Natural killer cell (primary cell): Measurements from ENCODE around the gene CEP131. TPM values are rescaled to one million over a fixed set of nuclear protein-coding genes. Genes with fewer than 3 reads are reported as not detected.

ENCODE experiments used
- ATAC-seq, 3 donors: fragments of 150-1000 bp in 2 of 3; fragments of 200-7000 bp in 1 of 3; cut with Tn5 transposase; 1 replicate in 1 of 3; 2 replicates in 2 of 3; pipeline ENCODE4 v1.10.0; 2021; ENCODE audit warnings: mild to moderate bottlenecking in 2 of 3, moderate library complexity in 2 of 3
- DNase-seq, 2 donors: peaks; one replicate each; pipeline versions ENCODE4 v3.0.0 to v3.0.0-alpha.2; 2013 to 2021; ENCODE audit warnings: mixed read lengths in 1 of 2
- H3K27ac ChIP-seq: one replicate; pipeline ENCODE4 v1.5.1; 2013; ENCODE audit warnings: mild to moderate bottlenecking, low read length
- H3K27me3 ChIP-seq: one replicate; pipeline ENCODE4 v1.6.1; 2013; ENCODE audit warnings: low read length; ENCODE audit not compliant: control insufficient read depth, insufficient read depth
- H3K36me3 ChIP-seq: one replicate; pipeline ENCODE4 v1.6.1; 2013; ENCODE audit warnings: low read length; ENCODE audit not compliant: control insufficient read depth, insufficient read depth
- H3K4me1 ChIP-seq: one replicate; pipeline ENCODE4 v1.6.1; 2013; ENCODE audit warnings: low read length; ENCODE audit not compliant: control insufficient read depth, insufficient read depth
- H3K4me3 ChIP-seq: one replicate; pipeline ENCODE4 v1.5.1; 2013; ENCODE audit warnings: low read length
- H3K9me3 ChIP-seq: one replicate; pipeline ENCODE4 v1.6.1; 2013; ENCODE audit warnings: low read length; ENCODE audit not compliant: control insufficient read depth, insufficient read depth
- H3K27ac Mint-ChIP-seq, 2 donors: one replicate each; pipeline ENCODE4 v1.8.0; 2022; ENCODE audit warnings: mild to moderate bottlenecking in 2 of 2, mixed read lengths in 2 of 2, moderate library complexity in 1 of 2
- H3K27me3 Mint-ChIP-seq, 2 donors: one replicate each; pipeline ENCODE4 v1.8.0; 2022; ENCODE audit warnings: low read depth in 2 of 2, mixed read lengths in 2 of 2
- H3K36me3 Mint-ChIP-seq: one replicate; pipeline ENCODE4 v1.8.0; 2022; ENCODE audit warnings: mixed read lengths
- H3K4me1 Mint-ChIP-seq, 2 donors: one replicate each; pipeline ENCODE4 v1.8.0; 2022; ENCODE audit warnings: mixed read lengths in 2 of 2
- H3K4me3 Mint-ChIP-seq: one replicate; pipeline ENCODE4 v1.8.0; 2022; ENCODE audit warnings: mild to moderate bottlenecking, moderate library complexity, mixed read lengths
- H3K9me3 Mint-ChIP-seq, 2 donors: one replicate each; pipeline ENCODE4 v1.8.0; 2022; ENCODE audit warnings: mixed read lengths in 2 of 2
- WGBS: methylation state at CpG from one replicate; pipeline ENCODE4 v1.1.7; 2013; ENCODE audit warnings: missing lambda C conversion rate; ENCODE audit not compliant: insufficient coverage; 5-methylcytosine and 5-hydroxymethylcytosine counted together
- intact Hi-C: fragments of 100-400 bp; cut with micrococcal nuclease; formaldehyde crosslinking; loops from one replicate; pipeline ENCODE4 v1.14.2; 2022
- total RNA-seq, 4 donors: library from RNA; stranded (reverse); fragments of 120-200 nt in 1 of 4; gene quantifications; one replicate each; pipeline versions ENCODE4 v1.2.3 to v1.2.4, GENCODE V29; 2013 to 2022
- TF ChIP-seq, protein P1 (sequence below): fragments of 200-600 bp; IDR thresholded peaks from one replicate; pipeline ENCODE4 v1.8.0; 2022; ENCODE audit warnings: antibody characterized with exemption

CEP131 gene
- total RNA-seq, 3 donors from 2014 or later (not counting 1 experiment from before 2014, with no cell fraction given): 9.9 to 11.4 (median 10.0) TPM

GRCh38 chr17:81210466-81210865 lies 12.3 kb downstream of the CEP131 start:
- Mint-ChIP-seq H3K4me1 (no peaks in the 10 kb centered on the region), H3K9me3 (no peaks in the 10 kb centered on the region), H3K27ac (no peak overlapping the region), H3K27me3 (no peaks in the 10 kb centered on the region), H3K4me3 (no peak overlapping the region), H3K36me3 (no peaks in the 10 kb centered on the region)
- TF ChIP-seq, protein P1, sequence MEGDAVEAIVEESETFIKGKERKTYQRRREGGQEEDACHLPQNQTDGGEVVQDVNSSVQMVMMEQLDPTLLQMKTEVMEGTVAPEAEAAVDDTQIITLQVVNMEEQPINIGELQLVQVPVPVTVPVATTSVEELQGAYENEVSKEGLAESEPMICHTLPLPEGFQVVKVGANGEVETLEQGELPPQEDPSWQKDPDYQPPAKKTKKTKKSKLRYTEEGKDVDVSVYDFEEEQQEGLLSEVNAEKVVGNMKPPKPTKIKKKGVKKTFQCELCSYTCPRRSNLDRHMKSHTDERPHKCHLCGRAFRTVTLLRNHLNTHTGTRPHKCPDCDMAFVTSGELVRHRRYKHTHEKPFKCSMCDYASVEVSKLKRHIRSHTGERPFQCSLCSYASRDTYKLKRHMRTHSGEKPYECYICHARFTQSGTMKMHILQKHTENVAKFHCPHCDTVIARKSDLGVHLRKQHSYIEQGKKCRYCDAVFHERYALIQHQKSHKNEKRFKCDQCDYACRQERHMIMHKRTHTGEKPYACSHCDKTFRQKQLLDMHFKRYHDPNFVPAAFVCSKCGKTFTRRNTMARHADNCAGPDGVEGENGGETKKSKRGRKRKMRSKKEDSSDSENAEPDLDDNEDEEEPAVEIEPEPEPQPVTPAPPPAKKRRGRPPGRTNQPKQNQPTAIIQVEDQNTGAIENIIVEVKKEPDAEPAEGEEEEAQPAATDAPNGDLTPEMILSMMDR: no peak
- ATAC-seq (no peak), DNase-seq (no peak)
- Histone ChIP-seq H3K9me3 (no peaks in the 10 kb centered on the region), H3K36me3 (no peaks in the 10 kb centered on the region), H3K4me1 (no peaks in the 10 kb centered on the region), H3K4me3 (no peak overlapping the region), H3K27ac (no peak overlapping the region), H3K27me3 (no peaks in the 10 kb centered on the region)
- intact Hi-C loops: no loop called here
- 57% methylated on average over 9 of the region's 10 CpGs for WGBS

DNA sequence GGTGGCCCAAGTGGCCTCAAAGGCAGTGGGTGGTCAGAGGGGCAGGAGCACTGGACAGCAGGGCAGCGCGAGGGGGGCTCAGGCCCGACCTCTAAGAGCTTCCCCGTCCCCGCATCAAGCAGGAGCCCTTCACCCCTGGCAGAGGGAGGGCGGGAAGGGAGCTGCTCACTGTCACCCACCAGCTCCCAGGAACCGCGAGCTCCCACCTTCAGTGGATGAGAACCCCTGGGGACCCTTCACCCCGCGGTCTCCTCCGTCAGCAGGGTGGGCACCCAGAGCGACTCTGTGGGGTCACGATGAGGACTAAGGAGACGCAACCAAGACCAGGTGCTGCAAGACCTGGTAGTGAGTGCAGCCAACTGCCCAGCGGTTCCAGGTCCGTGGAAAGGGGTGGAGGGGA lies 13.6 kb downstream of the CEP131 start:
- H3K27ac Mint-ChIP-seq: no peak overlapping the region
- no peaks in the 10 kb centered on the region for H3K4me1 ChIP-seq
- 98% methylated on average over 16 of the region's 16 CpGs for WGBS
- no peaks in the 10 kb centered on the region for H3K36me3 Mint-ChIP-seq
- H3K27me3 ChIP-seq: no peaks in the 10 kb centered on the region
- TF ChIP-seq, protein P1: no peak
- H3K4me3 Mint-ChIP-seq: no peak overlapping the region
- intact Hi-C loops: no loop called here
- no peaks in the 10 kb centered on the region for H3K27me3 Mint-ChIP-seq
- no peaks in the 10 kb centered on the region for H3K4me1 Mint-ChIP-seq
- H3K36me3 ChIP-seq: no peaks in the 10 kb centered on the region
- DNase-seq: no peak
- H3K9me3 ChIP-seq: no peaks in the 10 kb centered on the region
- H3K4me3 ChIP-seq: no peak overlapping the region
- H3K27ac ChIP-seq: no peak overlapping the region
- ATAC-seq: no peak
- H3K9me3 Mint-ChIP-seq: no peaks in the 10 kb centered on the region

- Mint-ChIP-seq H3K4me3 (no peak overlapping the region), H3K36me3 (no peaks in the 10 kb centered on the region), H3K9me3 (no peaks in the 10 kb centered on the region), H3K4me1 (no peaks in the 10 kb centered on the region), H3K27ac (no peak overlapping the region), H3K27me3 (no peaks in the 10 kb centered on the region)
- H3K36me3 ChIP-seq: no peaks in the 10 kb centered on the region
- intact Hi-C loops: no loop called here
- TF ChIP-seq, protein P1: no peak
- 96% methylated on average over 10 of the region's 10 CpGs for WGBS
- H3K27ac ChIP-seq: no peak overlapping the region
- H3K4me1 ChIP-seq: no peaks in the 10 kb centered on the region
- DNase-seq (no peak), ATAC-seq (no peak)
- H3K4me3 ChIP-seq: no peak overlapping the region
- no peaks in the 10 kb centered on the region for H3K9me3 ChIP-seq
- H3K27me3 ChIP-seq: no peaks in the 10 kb centered on the region
Observed at GRCh38 chr17:81208651-81209050, 14.1 kb downstream of the CEP131 start.
